B cell (primary cell): ENCODE measurements around the gene SSR1. TPM values are rescaled to one million over a fixed set of nuclear protein-coding genes. Genes with fewer than 3 reads are reported as not detected.

Experiments
- ATAC-seq: fragments of 200-7000 bp; cut with Tn5 transposase; one replicate; pipeline ENCODE4 v1.10.0; 2021; ENCODE audit warnings: low read depth, mild to moderate bottlenecking, moderate number of reproducible peaks, moderate library complexity
- CTCF ChIA-PET: fragments of 350-600 bp; sonication (Branson Sonifier 250); formaldehyde crosslinking; loops from one replicate; lab custom pipeline; 2021; ENCODE audit warnings: antibody characterized with exemption, inconsistent platforms; lab: Charles Lee
- POLR2A ChIA-PET: fragments of 350-600 bp; sonication (Branson Sonifier 250); formaldehyde crosslinking; loops from one replicate; lab custom pipeline; 2021; ENCODE audit warnings: antibody characterized with exemption; lab: Charles Lee
- DNase-seq: peaks from one replicate; pipeline ENCODE4 v3.0.0; 2013
- H2AFZ ChIP-seq: 2 replicates; pipeline ENCODE4 v1.6.1; 2012; ENCODE audit warnings: mild to moderate bottlenecking, low read depth, low read length; ENCODE audit not compliant: insufficient read depth, poor library complexity, severe bottlenecking
- H3K27ac ChIP-seq, 2 donors: 1 replicate in 1 of 2; 2 replicates in 1 of 2; pipeline ENCODE4 v1.5.1; 2012 to 2013; ENCODE audit warnings: low read length in 2 of 2, mild to moderate bottlenecking in 2 of 2, moderate library complexity in 1 of 2
- H3K27me3 ChIP-seq, 4 experiments: fragments of 200-600 bp in 1 of 4; sonication (generic) in 1 of 4; replicated peaks in 1 of 4; 1 replicate in 2 of 4; 2 replicates in 2 of 4; pipeline versions ENCODE4 v1.6.1 to v1.7.0; 2013 to 2016; ENCODE audit warnings: low read length in 3 of 4, mild to moderate bottlenecking in 2 of 4, mixed read lengths in 1 of 4, moderate library complexity in 1 of 4; ENCODE audit not compliant: insufficient read depth in 4 of 4, control insufficient read depth in 3 of 4; ENCODE audit errors: control extremely low read depth in 1 of 4
- H3K36me3 ChIP-seq, 2 experiments: replicated peaks in 1 of 2; 1 replicate in 1 of 2; 2 replicates in 1 of 2; pipeline versions ENCODE4 v1.6.1 to v1.7.1; 2013; ENCODE audit warnings: low read length in 1 of 2; ENCODE audit not compliant: insufficient read depth in 2 of 2, control insufficient read depth in 1 of 2; ENCODE audit errors: control extremely low read depth in 1 of 2, extremely low read depth in 1 of 2
- H3K4me1 ChIP-seq, 2 donors: fragments of 200-600 bp in 1 of 2; sonication (generic) in 1 of 2; 1 replicate in 1 of 2; 2 replicates in 1 of 2; pipeline versions ENCODE4 v1.5.1 to v1.6.1; 2013 to 2017; ENCODE audit warnings: low read length in 2 of 2; ENCODE audit not compliant: control insufficient read depth in 2 of 2, insufficient read depth in 2 of 2
- H3K4me2 ChIP-seq: replicated peaks from 2 replicates; pipeline ENCODE3; 2012; ENCODE audit warnings: mild to moderate bottlenecking, low read depth, low read length; ENCODE audit not compliant: poor library complexity, severe bottlenecking
- H3K4me3 ChIP-seq, 5 experiments: fragments of 200-600 bp in 1 of 5; sonication (generic) in 1 of 5; 1 replicate in 3 of 5; 2 replicates in 2 of 5; pipeline versions ENCODE4 v1.5.1 to v1.7.0; 2011 to 2016; ENCODE audit warnings: low read length in 4 of 5, mild to moderate bottlenecking in 4 of 5, low read depth in 2 of 5, control low read depth in 1 of 5, moderate library complexity in 1 of 5; ENCODE audit not compliant: insufficient read depth in 1 of 5; ENCODE audit errors: control extremely low read depth in 1 of 5, extremely low read depth in 1 of 5
- H3K79me2 ChIP-seq: fragments of 200-600 bp; sonication (generic); one replicate; pipeline ENCODE4 v1.6.0; 2016; ENCODE audit warnings: low read length; ENCODE audit not compliant: control insufficient read depth, insufficient read depth
- H3K9ac ChIP-seq: fragments of 200-600 bp; sonication (generic); 2 replicates; pipeline ENCODE4 v1.6.1; 2017; ENCODE audit warnings: mild to moderate bottlenecking, low read length, moderate library complexity
- H3K9me3 ChIP-seq, 3 donors: one replicate each; pipeline versions ENCODE4 v1.6.1 to v1.7.1; 2013; ENCODE audit warnings: low read length in 2 of 3; ENCODE audit not compliant: control insufficient read depth in 2 of 3, insufficient read depth in 1 of 3; ENCODE audit errors: control extremely low read depth in 1 of 3
- H4K20me1 ChIP-seq: 2 replicates; pipeline ENCODE4 v1.6.0; 2012; ENCODE audit warnings: mild to moderate bottlenecking, low read length; ENCODE audit not compliant: insufficient read depth, control insufficient read depth, poor library complexity, severe bottlenecking
- H3K27ac Mint-ChIP-seq: one replicate; pipeline ENCODE4 v1.8.0; 2021; ENCODE audit warnings: mixed read lengths
- H3K27me3 Mint-ChIP-seq: one replicate; pipeline ENCODE4 v1.8.0; 2021; ENCODE audit warnings: mixed read lengths
- H3K4me1 Mint-ChIP-seq: one replicate; pipeline ENCODE4 v1.8.0; 2021; ENCODE audit warnings: mixed read lengths
- H3K4me3 Mint-ChIP-seq: one replicate; pipeline ENCODE4 v1.8.0; 2021; ENCODE audit warnings: mixed read lengths
- H3K9me3 Mint-ChIP-seq: one replicate; pipeline ENCODE4 v1.8.0; 2022; ENCODE audit warnings: mixed read lengths; ENCODE audit not compliant: insufficient read depth
- EZH2 ChIP-seq: IDR thresholded peaks from 2 replicates; pipeline ENCODE4 v1.6.1; 2012; ENCODE audit warnings: borderline replicate concordance, low read depth, mild to moderate bottlenecking, moderate library complexity, low read length; ENCODE audit not compliant: insufficient read depth, poor library complexity, severe bottlenecking
- WGBS: methylation state at CpG from one replicate; pipeline ENCODE4 v1.1.5; 2013; ENCODE audit warnings: missing lambda C conversion rate; ENCODE audit not compliant: insufficient coverage; 5-methylcytosine and 5-hydroxymethylcytosine counted together
- intact Hi-C: fragments of 100-400 bp; cut with micrococcal nuclease; formaldehyde crosslinking; loops from one replicate; pipeline ENCODE4 v1.10.0; 2022
- polyA plus RNA-seq: library from polyadenylated mRNA; depleted of rRNA; stranded (reverse); fragments of >200 nt; gene quantifications from 2 replicates; pipeline ENCODE4 v1.2.3, GENCODE V29; 2012
- total RNA-seq, 2 donors: library from RNA; stranded (reverse); fragments of 120-200 nt in 1 of 2; gene quantifications; 1 replicate in 1 of 2; 2 replicates in 1 of 2; pipeline versions ENCODE4 v1.2.3 to v1.2.4, GENCODE V29; 2013 to 2022
- TF ChIP-seq, protein P1 (sequence below): fragments of 200-600 bp; IDR thresholded peaks from one replicate; pipeline ENCODE4 v1.8.0; 2022; ENCODE audit warnings: antibody characterized with exemption, mild to moderate bottlenecking

Gene SSR1
- total and polyA plus RNA-seq, 2 donors (not counting 1 experiment from before 2014, with no cell fraction given), result 15.9 to 81.6 TPM

DNA sequence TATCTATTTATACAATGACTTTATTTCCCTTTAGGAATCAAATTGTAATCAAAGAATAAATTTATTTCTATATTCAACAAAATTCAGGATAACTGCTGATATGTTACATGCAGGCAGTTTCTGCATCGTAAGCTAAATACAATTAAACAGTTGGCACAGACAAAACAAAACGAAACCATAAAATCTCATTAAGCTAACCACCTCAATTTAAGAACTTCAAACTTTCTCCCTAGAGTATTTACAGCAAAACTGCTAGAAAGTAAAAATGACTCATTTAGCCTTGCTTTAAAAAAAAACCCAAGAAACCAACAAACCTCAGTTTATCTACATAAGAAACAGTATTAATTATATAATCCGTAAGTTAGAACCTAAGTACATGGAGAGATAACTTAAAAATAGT is 17.1 kb downstream of the SSR1 start:
- intact Hi-C loops, result no loop called here
- Histone ChIP-seq H3K27me3 (no peaks in the 10 kb centered on the region), H4K20me1 (peaks cover 8% of the 10 kb centered on the region), H3K36me3 (peaks cover 2 to 86% of the 10 kb centered on the region in 2 experiments), H3K27ac (no peak overlapping the region), H3K9ac (no peak overlapping the region), H3K4me2 (no peak overlapping the region), H3K4me1 (no peaks in the 10 kb centered on the region), H3K9me3 (no peaks in the 10 kb centered on the region), H3K79me2 (no peaks in the 10 kb centered on the region), H2AFZ (no peak overlapping the region), H3K4me3 (no peak overlapping the region)
- Mint-ChIP-seq H3K4me3 (no peak overlapping the region), H3K9me3 (no peaks in the 10 kb centered on the region), H3K27ac (no peak overlapping the region), H3K4me1 (no peaks in the 10 kb centered on the region), H3K27me3 (no peaks in the 10 kb centered on the region)
- ChIA-PET CTCF (no interaction called here), POLR2A (no interaction called here)
- DNase-seq, result no peak
- WGBS, result 100% methylated on average over 1 of the region's 3 CpGs
- ATAC-seq, result no peak
- TF ChIP-seq EZH2, result no peak
- TF ChIP-seq, protein P1, sequence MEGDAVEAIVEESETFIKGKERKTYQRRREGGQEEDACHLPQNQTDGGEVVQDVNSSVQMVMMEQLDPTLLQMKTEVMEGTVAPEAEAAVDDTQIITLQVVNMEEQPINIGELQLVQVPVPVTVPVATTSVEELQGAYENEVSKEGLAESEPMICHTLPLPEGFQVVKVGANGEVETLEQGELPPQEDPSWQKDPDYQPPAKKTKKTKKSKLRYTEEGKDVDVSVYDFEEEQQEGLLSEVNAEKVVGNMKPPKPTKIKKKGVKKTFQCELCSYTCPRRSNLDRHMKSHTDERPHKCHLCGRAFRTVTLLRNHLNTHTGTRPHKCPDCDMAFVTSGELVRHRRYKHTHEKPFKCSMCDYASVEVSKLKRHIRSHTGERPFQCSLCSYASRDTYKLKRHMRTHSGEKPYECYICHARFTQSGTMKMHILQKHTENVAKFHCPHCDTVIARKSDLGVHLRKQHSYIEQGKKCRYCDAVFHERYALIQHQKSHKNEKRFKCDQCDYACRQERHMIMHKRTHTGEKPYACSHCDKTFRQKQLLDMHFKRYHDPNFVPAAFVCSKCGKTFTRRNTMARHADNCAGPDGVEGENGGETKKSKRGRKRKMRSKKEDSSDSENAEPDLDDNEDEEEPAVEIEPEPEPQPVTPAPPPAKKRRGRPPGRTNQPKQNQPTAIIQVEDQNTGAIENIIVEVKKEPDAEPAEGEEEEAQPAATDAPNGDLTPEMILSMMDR, result no peak

DNA sequence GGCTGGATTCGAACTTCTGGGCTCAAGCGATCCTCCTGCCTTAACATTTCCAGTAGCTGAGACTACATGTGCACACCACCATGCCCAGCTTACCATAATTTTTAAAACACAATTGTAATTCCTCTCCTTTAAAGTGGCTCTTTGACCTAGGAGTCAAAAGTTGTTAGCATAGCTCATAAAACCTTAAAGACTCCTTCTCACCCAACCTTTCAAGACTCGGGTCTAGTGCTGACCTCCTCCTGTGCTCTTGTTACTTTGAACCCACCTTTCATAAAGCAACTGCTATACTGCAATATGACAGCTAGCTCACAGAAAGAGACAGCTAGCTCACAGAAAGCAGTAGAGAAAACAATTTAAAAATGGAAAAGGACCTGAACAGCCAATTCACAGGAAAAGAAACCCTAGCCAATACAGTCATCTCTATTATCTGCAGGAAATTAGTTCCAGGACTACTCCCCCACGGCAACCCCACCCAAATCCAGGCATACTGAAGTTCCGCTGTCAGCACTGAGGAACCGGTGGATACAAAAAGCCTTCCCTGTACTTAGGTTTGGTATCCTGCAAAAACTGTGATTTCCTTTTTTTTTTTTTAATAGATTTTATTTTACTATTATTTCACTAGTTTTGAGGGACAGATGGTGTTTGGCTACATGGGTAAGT is 20.3 kb downstream of the SSR1 start:
- intact Hi-C loops, result no loop called here
- no peak overlapping the region for H2AFZ ChIP-seq
- Mint-ChIP-seq H3K27me3 (no peaks in the 10 kb centered on the region), H3K27ac (no peak overlapping the region), H3K4me3 (no peak overlapping the region), H3K9me3 (no peaks in the 10 kb centered on the region), H3K4me1 (no peaks in the 10 kb centered on the region)
- H3K9me3 ChIP-seq, result no peaks in the 10 kb centered on the region
- ATAC-seq (no peak), DNase-seq (no peak)
- CTCF ChIA-PET, result interaction anchor here (1.9 kb wide), 1 partner anchor 17 kb away, joined by 6 read pairs; no protein-coding TSS in a partner anchor
- no peak overlapping the region for H3K9ac ChIP-seq
- POLR2A ChIA-PET, result no interaction called here
- WGBS, result 100% methylated on average over 3 of the region's 6 CpGs
- no peaks in the 10 kb centered on the region for H3K27me3 ChIP-seq
- H3K4me2 ChIP-seq, result no peak overlapping the region
- H3K36me3 ChIP-seq, result peaks cover 2 to 93% of the 10 kb centered on the region in 2 experiments
- no peaks in the 10 kb centered on the region for H3K4me1 ChIP-seq
- H3K4me3 ChIP-seq, result no peak overlapping the region
- TF ChIP-seq, protein P1, result no peak
- no peak for TF ChIP-seq EZH2
- no peak overlapping the region for H3K27ac ChIP-seq
- H3K79me2 ChIP-seq, result no peaks in the 10 kb centered on the region
- peaks cover 8% of the 10 kb centered on the region for H4K20me1 ChIP-seq
